Thyroid gland (tissue), 4 donors: Measurements from ENCODE around the gene ZFY.

Source experiments
- POLR2A ChIP-seq, 2 donors: fragments of 450-650 bp; IDR thresholded peaks; one replicate each; pipeline ENCODE4 v1.6.1; 2017; ENCODE audit warnings: antibody characterized with exemption in 2 of 2, mild to moderate bottlenecking in 2 of 2, moderate library complexity in 1 of 2
- TF ChIP-seq, protein P1 (sequence below), 6 experiments: fragments of 200-600 bp in 3 of 6; fragments of 450-650 bp in 3 of 6; sonication (generic) in 3 of 6; IDR thresholded peaks; one replicate each; pipeline ENCODE4 v1.5.1; 2016 to 2019; ENCODE audit warnings: antibody characterized with exemption in 6 of 6, mild to moderate bottlenecking in 2 of 6, inconsistent platforms in 1 of 6, moderate library complexity in 1 of 6

DNA sequence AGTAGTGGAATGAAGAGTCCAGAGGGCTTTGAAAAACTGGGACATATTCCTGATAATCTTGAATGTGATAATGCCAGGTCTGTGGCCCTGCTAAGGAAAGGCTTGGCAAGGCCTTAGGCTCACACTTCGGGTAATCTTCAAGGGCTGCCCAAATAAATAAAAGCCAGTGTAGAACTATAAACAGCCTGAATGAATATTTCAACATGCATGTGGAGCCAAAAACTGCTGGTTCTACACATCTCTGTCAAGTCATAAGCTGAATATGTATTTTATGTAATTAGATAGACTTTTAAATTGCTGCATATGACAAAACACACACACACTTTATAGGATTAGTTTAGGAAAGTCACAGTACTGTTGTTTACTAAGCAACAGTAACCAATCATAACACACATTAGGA is 30.4 kb downstream of the ZFY start:
- TF ChIP-seq POLR2A (IDR thresholded peaks at IDR 0.05), result no peak
- TF ChIP-seq, protein P1, sequence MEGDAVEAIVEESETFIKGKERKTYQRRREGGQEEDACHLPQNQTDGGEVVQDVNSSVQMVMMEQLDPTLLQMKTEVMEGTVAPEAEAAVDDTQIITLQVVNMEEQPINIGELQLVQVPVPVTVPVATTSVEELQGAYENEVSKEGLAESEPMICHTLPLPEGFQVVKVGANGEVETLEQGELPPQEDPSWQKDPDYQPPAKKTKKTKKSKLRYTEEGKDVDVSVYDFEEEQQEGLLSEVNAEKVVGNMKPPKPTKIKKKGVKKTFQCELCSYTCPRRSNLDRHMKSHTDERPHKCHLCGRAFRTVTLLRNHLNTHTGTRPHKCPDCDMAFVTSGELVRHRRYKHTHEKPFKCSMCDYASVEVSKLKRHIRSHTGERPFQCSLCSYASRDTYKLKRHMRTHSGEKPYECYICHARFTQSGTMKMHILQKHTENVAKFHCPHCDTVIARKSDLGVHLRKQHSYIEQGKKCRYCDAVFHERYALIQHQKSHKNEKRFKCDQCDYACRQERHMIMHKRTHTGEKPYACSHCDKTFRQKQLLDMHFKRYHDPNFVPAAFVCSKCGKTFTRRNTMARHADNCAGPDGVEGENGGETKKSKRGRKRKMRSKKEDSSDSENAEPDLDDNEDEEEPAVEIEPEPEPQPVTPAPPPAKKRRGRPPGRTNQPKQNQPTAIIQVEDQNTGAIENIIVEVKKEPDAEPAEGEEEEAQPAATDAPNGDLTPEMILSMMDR (IDR thresholded peaks at IDR 0.05), result no peak
